IMR-90 (cell line): ENCODE results near the gene ZFAND2A. TPM values are rescaled to one million over a fixed set of nuclear protein-coding genes. Genes with fewer than 3 reads are reported as not detected.

Source experiments
- ATAC-seq: fragments of 200-7000 bp; cut with Tn5 transposase; 2 replicates; pipeline ENCODE4 v1.9.1; 2020; ENCODE audit warnings: low read depth, mild to moderate bottlenecking, moderate library complexity
- BruUV-seq: library from RNA; stranded (reverse); fragments of 400-500 nt; replicated peaks from 2 replicates; lab custom pipeline; 2021; lab: Mats Ljungman, UMichigan
- CTCF ChIA-PET: fragments of 300-600 bp; formaldehyde crosslinking; extraction: SDS; loops from one replicate; lab custom pipeline; 2021; ENCODE audit warnings: antibody characterized with exemption; lab: Yijun Ruan, JAX
- POLR2A ChIA-PET: fragments of 300-600 bp; sonication (Branson Sonifier 250); formaldehyde crosslinking; loops from one replicate; lab custom pipeline; 2022; ENCODE audit warnings: antibody characterized with exemption; ENCODE audit not compliant: unreplicated experiment; lab: Charles Lee
- DNase-seq: peaks from one replicate; pipeline ENCODE4 v3.0.0; 2013
- H2AFZ ChIP-seq: replicated peaks from 2 replicates; pipeline ENCODE3; 2013; ENCODE audit warnings: low read length, mild to moderate bottlenecking; ENCODE audit not compliant: poor library complexity
- H2AK5ac ChIP-seq: 2 replicates; pipeline ENCODE4 v1.6.1; 2013; ENCODE audit warnings: low read depth, low read length, inconsistent platforms
- H2AK9ac ChIP-seq: replicated peaks from 2 replicates; pipeline ENCODE3; 2013; ENCODE audit warnings: mild to moderate bottlenecking, low read depth, low read length, moderate library complexity; ENCODE audit not compliant: poor library complexity
- H2BK120ac ChIP-seq: 2 replicates; pipeline ENCODE4 v1.6.1; 2013; ENCODE audit warnings: low read depth, low read length, inconsistent platforms
- H2BK15ac ChIP-seq: 3 replicates; pipeline ENCODE4 v1.6.1; 2013; ENCODE audit warnings: low read depth, low read length, inconsistent platforms
- H2BK20ac ChIP-seq: 2 replicates; pipeline ENCODE4 v1.6.1; 2013; ENCODE audit warnings: low read depth, mild to moderate bottlenecking, inconsistent platforms, low read length, moderate library complexity
- H2BK5ac ChIP-seq: 2 replicates; pipeline ENCODE4 v1.6.1; 2013; ENCODE audit warnings: mild to moderate bottlenecking, low read depth, low read length, inconsistent platforms; ENCODE audit not compliant: poor library complexity, severe bottlenecking
- H3K14ac ChIP-seq: replicated peaks from 2 replicates; pipeline ENCODE4 v1.6.1; 2013; ENCODE audit warnings: low read depth, low read length, inconsistent platforms
- H3K18ac ChIP-seq: 2 replicates; pipeline ENCODE4 v1.6.1; 2013; ENCODE audit warnings: low read depth, low read length, control low read depth
- H3K23ac ChIP-seq: 2 replicates; pipeline ENCODE4 v1.6.1; 2013; ENCODE audit warnings: low read depth, low read length, inconsistent platforms
- H3K27ac ChIP-seq: 2 replicates; pipeline ENCODE4 v1.5.1; 2013; ENCODE audit warnings: mild to moderate bottlenecking, control low read depth, low read length; ENCODE audit not compliant: insufficient read depth
- H3K27me3 ChIP-seq: 2 replicates; pipeline ENCODE4 v1.6.1; 2013; ENCODE audit warnings: low read length; ENCODE audit not compliant: control insufficient read depth, insufficient read depth
- H3K36me3 ChIP-seq: 2 replicates; pipeline ENCODE4 v1.6.1; 2013; ENCODE audit warnings: low read length, mixed read lengths; ENCODE audit not compliant: control insufficient read depth, insufficient read depth
- H3K4ac ChIP-seq: 2 replicates; pipeline ENCODE4 v1.6.1; 2013; ENCODE audit warnings: low read depth, low read length, inconsistent platforms
- H3K4me1 ChIP-seq: 2 replicates; pipeline ENCODE4 v1.6.1; 2013; ENCODE audit warnings: low read length, mixed read lengths; ENCODE audit not compliant: control insufficient read depth, insufficient read depth
- H3K4me2 ChIP-seq: 2 replicates; pipeline ENCODE4 v1.6.1; 2013; ENCODE audit warnings: low read depth, mild to moderate bottlenecking, control low read depth, low read length, moderate library complexity
- H3K4me3 ChIP-seq: 2 replicates; pipeline ENCODE4 v1.5.1; 2013; ENCODE audit warnings: low read depth, mild to moderate bottlenecking, control low read depth, low read length, moderate library complexity; ENCODE audit not compliant: insufficient read depth
- H3K56ac ChIP-seq: 2 replicates; pipeline ENCODE4 v1.6.1; 2013; ENCODE audit warnings: low read length, inconsistent platforms; ENCODE audit not compliant: insufficient read depth; ENCODE audit errors: extremely low read depth
- H3K79me1 ChIP-seq, 2 experiments: 2 replicates each; pipeline ENCODE4 v1.6.1; 2013; ENCODE audit warnings: low read length in 2 of 2, inconsistent platforms in 1 of 2, low read depth in 1 of 2
- H3K9ac ChIP-seq: 2 replicates; pipeline ENCODE4 v1.6.1; 2013; ENCODE audit warnings: low read depth, low read length, control low read depth
- H3K9me1 ChIP-seq: 2 replicates; pipeline ENCODE4 v1.6.1; 2013; ENCODE audit warnings: low read length, inconsistent platforms; ENCODE audit not compliant: insufficient read depth
- H3K9me3 ChIP-seq: 2 replicates; pipeline ENCODE4 v1.6.1; 2013; ENCODE audit warnings: low read length; ENCODE audit not compliant: control insufficient read depth, insufficient read depth
- H4K20me1 ChIP-seq: 2 replicates; pipeline ENCODE4 v1.6.1; 2013; ENCODE audit warnings: low read length, inconsistent platforms; ENCODE audit not compliant: insufficient read depth
- H4K5ac ChIP-seq: 2 replicates; pipeline ENCODE4 v1.6.1; 2013; ENCODE audit warnings: mild to moderate bottlenecking, low read depth, low read length, control low read depth
- H4K8ac ChIP-seq, 2 experiments: 2 replicates each; pipeline ENCODE4 v1.6.1; 2013; ENCODE audit warnings: low read depth in 2 of 2, low read length in 2 of 2, control low read depth in 1 of 2, inconsistent platforms in 1 of 2
- H4K91ac ChIP-seq: 2 replicates; pipeline ENCODE4 v1.6.1; 2013; ENCODE audit warnings: low read depth, low read length, inconsistent platforms; ENCODE audit not compliant: insufficient read depth
- CEBPB ChIP-seq: IDR thresholded peaks from 2 replicates; pipeline ENCODE4 v1.6.1; 2012; ENCODE audit warnings: low read depth, low read length, improper control_type of control experiment
- CHD1 ChIP-seq: IDR thresholded peaks from 2 replicates; pipeline ENCODE4 v1.6.1; 2012; ENCODE audit warnings: low read depth, low read length, improper control_type of control experiment
- CTCF ChIP-seq: conservative IDR thresholded peaks from 2 replicates; pipeline ENCODE4 v1.5.1; 2012; ENCODE audit warnings: mild to moderate bottlenecking, low read depth, low read length, improper control_type of control experiment
- ELK1 ChIP-seq: fragments of 150-350 bp; IDR thresholded peaks from 2 replicates; pipeline ENCODE4 v1.6.1; 2016; ENCODE audit warnings: low read depth, mild to moderate bottlenecking, low read length, moderate library complexity, borderline replicate concordance
- FOS ChIP-seq: fragments of 150-350 bp; IDR thresholded peaks from 2 replicates; pipeline ENCODE4 v1.6.1; 2016; ENCODE audit warnings: low read depth, low read length
- MAFK ChIP-seq: IDR thresholded peaks from 2 replicates; pipeline ENCODE4 v1.6.1; 2012; ENCODE audit warnings: low read depth, low read length, improper control_type of control experiment
- MAZ ChIP-seq: IDR thresholded peaks from 2 replicates; pipeline ENCODE4 v1.6.1; 2012; ENCODE audit warnings: low read depth, mild to moderate bottlenecking, low read length, improper control_type of control experiment, moderate library complexity, borderline replicate concordance
- MXI1 ChIP-seq: IDR thresholded peaks from 2 replicates; pipeline ENCODE4 v1.6.1; 2012; ENCODE audit warnings: low read depth, mild to moderate bottlenecking, low read length, moderate library complexity, borderline replicate concordance
- NFE2L2 ChIP-seq: fragments of 150-350 bp; IDR thresholded peaks from 2 replicates; pipeline ENCODE4 v1.6.1; 2016; ENCODE audit warnings: low read depth, mild to moderate bottlenecking, low read length
- RAD21 ChIP-seq: IDR thresholded peaks from 2 replicates; pipeline ENCODE4 v1.6.1; 2012; ENCODE audit warnings: low read length, improper control_type of control experiment
- RCOR1 ChIP-seq: IDR thresholded peaks from 2 replicates; pipeline ENCODE4 v1.6.1; 2012; ENCODE audit warnings: mild to moderate bottlenecking, low read length, improper control_type of control experiment; ENCODE audit not compliant: insufficient replicate concordance
- SMC3 ChIP-seq: fragments of 150-350 bp; IDR thresholded peaks from 2 replicates; pipeline ENCODE4 v1.6.1; 2016; ENCODE audit warnings: low read depth, mild to moderate bottlenecking, antibody characterized with exemption, low read length, moderate library complexity
- USF2 ChIP-seq: fragments of 150-350 bp; IDR thresholded peaks from 2 replicates; pipeline ENCODE4 v1.6.1; 2017; ENCODE audit warnings: mild to moderate bottlenecking, antibody characterized with exemption, low read length, low read depth
- WGBS, 2 experiments: methylation state at CpG; one replicate each; pipeline versions ENCODE4 v1.1.5 to v1.1.7; 2013; ENCODE audit warnings: missing lambda C conversion rate in 2 of 2; ENCODE audit not compliant: insufficient read length in 1 of 2; ENCODE audit errors: extremely low coverage in 2 of 2; 5-methylcytosine and 5-hydroxymethylcytosine counted together
- dilution Hi-C: fragments of 300-500 bp; cut with HindIII; formaldehyde crosslinking; loops from one replicate; pipeline ENCODE4 v1.14.3; 2018; ENCODE audit warnings: low sequenced_read_pairs; ENCODE audit not compliant: unreplicated experiment
- in situ Hi-C: fragments of 300-500 bp; cut with MboI; formaldehyde crosslinking; loops from 3 replicates; pipeline ENCODE4 v1.14.3; 2019; ENCODE audit warnings: low sequenced_read_pairs, inconsistent platforms, mixed read lengths
- intact Hi-C: fragments of 100-400 bp; cut with micrococcal nuclease; formaldehyde crosslinking; loops from 2 replicates; pipeline ENCODE4 v1.10.0; 2022
- polyA plus RNA-seq, 3 experiments: library from polyadenylated mRNA; depleted of rRNA; stranded (reverse); fragments of >200 nt; gene quantifications; 2 replicates each; pipeline ENCODE4 v1.2.3, GENCODE V29; 2012; ENCODE audit warnings: low replicate concordance in 1 of 3
- total RNA-seq: library from RNA; depleted of rRNA; stranded (reverse); fragments of >200 nt; gene quantifications from 2 replicates; pipeline ENCODE4 v1.2.3, GENCODE V29; 2012

Gene ZFAND2A
- total and polyA plus RNA-seq, 2 of the 4 experiments (the other 2 are of a cell fraction), result 11.8 to 28.7 TPM

- H2BK15ac ChIP-seq, result no peak overlapping the region
- no peak overlapping the region for H3K27ac ChIP-seq
- H4K91ac ChIP-seq, result no peak overlapping the region
- peak; percentile 25 for DNase-seq
- no peak overlapping the region for H3K4ac ChIP-seq
- H2BK5ac ChIP-seq, result no peak overlapping the region
- H3K56ac ChIP-seq, result no peak overlapping the region
- H3K9me3 ChIP-seq, result no peaks in the 10 kb centered on the region
- no TSS peak for BruUV-seq
- no peaks in the 10 kb centered on the region for H4K20me1 ChIP-seq
- intact Hi-C loops (no loop called here), dilution Hi-C loops (no loop called here), in situ Hi-C loops (no loop called here)
- H3K27me3 ChIP-seq, result no peaks in the 10 kb centered on the region
- no peaks in the 10 kb centered on the region for H3K9me1 ChIP-seq
- H3K9ac ChIP-seq, result no peak overlapping the region; the same call in 1 of the 2 replicates
- H3K4me1 ChIP-seq, result no peaks in the 10 kb centered on the region
- H3K23ac ChIP-seq, result no peak overlapping the region
- H2AK5ac ChIP-seq, result no peak overlapping the region
- no peak overlapping the region for H4K8ac ChIP-seq
- H3K36me3 ChIP-seq, result no peaks in the 10 kb centered on the region; the same call in 1 of the 2 replicates
- CTCF ChIA-PET, result interaction anchor here (0.6 to 1.4 kb wide), 2 partner anchors 24 to 64 kb away, joined by 3 to 7 read pairs; partner anchors contain the start of gene GPER1
- H3K4me2 ChIP-seq, result no peak overlapping the region
- no peak overlapping the region for H4K5ac ChIP-seq
- no peak overlapping the region for H3K4me3 ChIP-seq
- no peak for TF ChIP-seq FOS
- no peak for TF ChIP-seq MAFK
- TF ChIP-seq MXI1, result no peak
- no peak for TF ChIP-seq RCOR1
- no peak for TF ChIP-seq RAD21
- TF ChIP-seq NFE2L2, result no peak
- TF ChIP-seq CEBPB, result no peak
- no peak for TF ChIP-seq USF2
- no peak for TF ChIP-seq ELK1
- no peak for TF ChIP-seq CHD1
- no peak for TF ChIP-seq CTCF
- no peak for TF ChIP-seq SMC3
- no peak for TF ChIP-seq MAZ
- POLR2A ChIA-PET, result no interaction called here
- peaks cover 0 to 15% of the 10 kb centered on the region in 2 experiments; a peak in 3 of 4 replicates for H3K79me1 ChIP-seq
- H2BK20ac ChIP-seq, result no peak overlapping the region
- H2AFZ ChIP-seq, result no peak overlapping the region
- H2BK120ac ChIP-seq, result no peak overlapping the region
- no peak for ATAC-seq
- H2AK9ac ChIP-seq, result no peak overlapping the region
- no peak overlapping the region for H3K14ac ChIP-seq
- no peak overlapping the region for H3K18ac ChIP-seq
- WGBS, 2 experiments, result 94% methylated on average over 5 of the region's 9 CpGs; no CpG with 5 or more reads in 1 of the 2 experiments
These were observed 47.9 kb downstream of the ZFAND2A start for GRCh38 chr7:1112109-1112508.
